SK-N-SH treated with all-trans-retinoic acid at 6 μM for 48 hours (cell line): ENCODE results near the gene MYOCD.

Source experiments
- ATAC-seq: fragments of 200-7000 bp; cut with Tn5 transposase; 3 replicates; pipeline ENCODE4 v1.9.1; 2020; ENCODE audit warnings: mild to moderate bottlenecking, moderate library complexity
- ARNTL ChIP-seq: fragments of 450-650 bp; formaldehyde crosslinking; IDR thresholded peaks from 2 replicates; pipeline ENCODE4 v1.5.0; 2020; ENCODE audit warnings: low read depth, mild to moderate bottlenecking, moderate library complexity, borderline replicate concordance
- BACH2 ChIP-seq: fragments of 250-450 bp; sonication (Bioruptor Pico); IDR thresholded peaks from 2 replicates; pipeline ENCODE4 v1.9.0; 2021; ENCODE audit warnings: mild to moderate bottlenecking, borderline replicate concordance
- CSDC2 ChIP-seq: fragments of 250-450 bp; sonication (Bioruptor Pico); IDR thresholded peaks from 2 replicates; pipeline ENCODE4 v1.5.0; 2020; ENCODE audit warnings: mild to moderate bottlenecking, moderate library complexity
- ESRRG ChIP-seq: fragments of 250-450 bp; sonication (Bioruptor Pico); IDR thresholded peaks from 2 replicates; pipeline ENCODE4 v1.6.1; 2021; ENCODE audit warnings: mild to moderate bottlenecking
- GLIS3 ChIP-seq: fragments of 250-450 bp; sonication (Bioruptor Pico); IDR thresholded peaks from 2 replicates; pipeline ENCODE4 v1.5.0; 2020; ENCODE audit warnings: mild to moderate bottlenecking, moderate library complexity
- ISL1 ChIP-seq: fragments of 250-450 bp; sonication (Bioruptor Pico); IDR thresholded peaks from 2 replicates; pipeline ENCODE4 v2.1.2; 2022; ENCODE audit warnings: mild to moderate bottlenecking, moderate library complexity
- OSR1 ChIP-seq: fragments of 250-450 bp; sonication (Bioruptor Pico); IDR thresholded peaks from 2 replicates; pipeline ENCODE4 v1.8.0; 2022; ENCODE audit warnings: moderate library complexity, mild to moderate bottlenecking, inconsistent platforms
- PATZ1 ChIP-seq: fragments of 250-450 bp; sonication (Bioruptor Pico); IDR thresholded peaks from 2 replicates; pipeline ENCODE4 v1.8.0; 2020; ENCODE audit warnings: mild to moderate bottlenecking, moderate library complexity, borderline replicate concordance
- PPARA ChIP-seq: fragments of 250-450 bp; sonication (Bioruptor Pico); IDR thresholded peaks from 2 replicates; pipeline ENCODE4 v1.5.0; 2020; ENCODE audit warnings: mild to moderate bottlenecking, borderline replicate concordance
- RARB ChIP-seq: fragments of 250-450 bp; sonication (Bioruptor Pico); IDR thresholded peaks from 2 replicates; pipeline ENCODE4 v1.8.0; 2021; ENCODE audit warnings: mild to moderate bottlenecking, moderate library complexity
- SNAI2 ChIP-seq: fragments of 250-450 bp; sonication (Bioruptor Pico); IDR thresholded peaks from 2 replicates; pipeline ENCODE4 v1.5.0; 2020; ENCODE audit warnings: mild to moderate bottlenecking, moderate library complexity
- TCF4 ChIP-seq: fragments of 250-450 bp; sonication (Bioruptor Pico); IDR thresholded peaks from 2 replicates; pipeline ENCODE4 v1.8.0; 2021; ENCODE audit warnings: mild to moderate bottlenecking, moderate library complexity, borderline replicate concordance
- TOX ChIP-seq: fragments of 250-450 bp; sonication (Bioruptor Pico); IDR thresholded peaks from 2 replicates; pipeline ENCODE4 v1.8.0; 2021; ENCODE audit warnings: mild to moderate bottlenecking, moderate library complexity, borderline replicate concordance
- ZC3H10 ChIP-seq: fragments of 250-450 bp; sonication (Bioruptor Pico); IDR thresholded peaks from 2 replicates; pipeline ENCODE4 v1.5.1; 2021; ENCODE audit warnings: mild to moderate bottlenecking, moderate library complexity
- ZFP3 ChIP-seq: fragments of 250-450 bp; sonication (Bioruptor Pico); IDR thresholded peaks from 2 replicates; pipeline ENCODE4 v1.5.0; 2020; ENCODE audit warnings: mild to moderate bottlenecking, moderate library complexity
- ZFP30 ChIP-seq: fragments of 450-650 bp; formaldehyde crosslinking; IDR thresholded peaks from 2 replicates; pipeline ENCODE4 v1.5.0; 2022; ENCODE audit warnings: mild to moderate bottlenecking, moderate library complexity
- ZNF565 ChIP-seq: fragments of 450-650 bp; formaldehyde crosslinking; conservative IDR thresholded peaks from 2 replicates; pipeline ENCODE4 v1.5.0; 2020; ENCODE audit warnings: low read depth, mild to moderate bottlenecking, moderate library complexity
- ZNF70 ChIP-seq: fragments of 450-650 bp; formaldehyde crosslinking; IDR thresholded peaks from 2 replicates; pipeline ENCODE4 v1.5.0; 2020; ENCODE audit warnings: mild to moderate bottlenecking, moderate library complexity
- ZNF8 ChIP-seq: fragments of 450-650 bp; formaldehyde crosslinking; IDR thresholded peaks from 2 replicates; pipeline ENCODE4 v1.5.0; 2020; ENCODE audit warnings: mild to moderate bottlenecking, moderate library complexity
- TF ChIP-seq, protein P1 (sequence below): fragments of 250-450 bp; sonication (Bioruptor Pico); IDR thresholded peaks from 2 replicates; pipeline ENCODE4 v1.5.1; 2020; ENCODE audit warnings: low read depth, mild to moderate bottlenecking, moderate library complexity
- TF ChIP-seq, protein P2 (sequence below): fragments of 250-450 bp; sonication (Bioruptor Pico); IDR thresholded peaks from 2 replicates; pipeline ENCODE4 v1.5.1; 2021; ENCODE audit warnings: mild to moderate bottlenecking, moderate library complexity
- TF ChIP-seq, protein P3 (sequence below): fragments of 250-450 bp; sonication (Bioruptor Pico); IDR thresholded peaks from 2 replicates; pipeline ENCODE4 v1.5.0; 2020; ENCODE audit warnings: mild to moderate bottlenecking, moderate library complexity

MYOCD gene

DNA sequence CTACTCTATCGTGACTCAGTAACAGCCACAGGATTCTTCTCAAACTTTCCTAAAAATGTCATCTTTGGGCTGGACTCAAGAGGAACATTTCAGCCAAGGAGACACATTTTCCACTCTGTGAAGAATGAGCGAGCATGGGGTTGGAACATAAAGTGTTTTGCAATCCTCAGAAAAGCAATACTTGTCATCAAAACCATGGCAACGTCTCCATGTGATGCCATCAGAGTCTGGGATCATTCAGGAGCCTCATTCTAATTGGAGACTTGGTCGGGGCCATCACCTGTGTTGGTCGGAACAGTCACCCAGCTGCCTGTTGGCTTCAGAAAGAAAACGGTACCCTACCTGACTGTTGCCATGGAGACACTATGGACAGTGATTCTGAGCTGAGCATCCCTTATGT lies 25.5 kb downstream of the MYOCD start:
- no peak for TF ChIP-seq BACH2
- TF ChIP-seq ARNTL (CRISPR knock-in tag): no peak
- TF ChIP-seq PPARA: no peak
- TF ChIP-seq, all 23 proteins: peak for 0
- ATAC-seq: no peak

DNA sequence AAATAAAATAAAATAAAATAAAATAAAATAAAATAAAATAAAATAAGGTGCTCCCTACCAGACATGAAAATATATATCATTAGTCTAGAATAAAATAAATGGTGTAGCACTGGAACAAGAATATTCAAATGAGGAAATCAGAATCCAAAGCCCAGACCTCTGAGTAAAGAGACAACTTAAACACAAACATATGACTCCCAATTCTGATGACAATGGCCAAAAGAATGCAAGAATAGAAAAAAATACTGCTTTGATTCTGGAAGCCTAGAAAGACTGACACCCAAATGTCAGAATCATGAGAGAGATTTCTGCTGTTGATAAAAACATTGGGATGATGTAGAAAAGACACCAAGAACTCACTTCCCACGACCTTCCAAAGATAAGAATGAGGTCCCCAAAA lies 27.9 kb downstream of the MYOCD start:
- ATAC-seq: no peak
- TF ChIP-seq ZNF8 (CRISPR knock-in tag) (no peak), ARNTL (CRISPR knock-in tag) (no peak), PATZ1 (CRISPR knock-in tag) (no peak), GLIS3 (CRISPR knock-in tag) (no peak), ISL1 (CRISPR knock-in tag) (no peak), TOX (CRISPR knock-in tag) (no peak), OSR1 (no peak), ZFP30 (CRISPR knock-in tag) (no peak), ZC3H10 (CRISPR knock-in tag) (no peak), RARB (no peak), CSDC2 (CRISPR knock-in tag) (no peak), SNAI2 (CRISPR knock-in tag) (no peak), ZNF565 (no peak)
- TF ChIP-seq, protein P1, sequence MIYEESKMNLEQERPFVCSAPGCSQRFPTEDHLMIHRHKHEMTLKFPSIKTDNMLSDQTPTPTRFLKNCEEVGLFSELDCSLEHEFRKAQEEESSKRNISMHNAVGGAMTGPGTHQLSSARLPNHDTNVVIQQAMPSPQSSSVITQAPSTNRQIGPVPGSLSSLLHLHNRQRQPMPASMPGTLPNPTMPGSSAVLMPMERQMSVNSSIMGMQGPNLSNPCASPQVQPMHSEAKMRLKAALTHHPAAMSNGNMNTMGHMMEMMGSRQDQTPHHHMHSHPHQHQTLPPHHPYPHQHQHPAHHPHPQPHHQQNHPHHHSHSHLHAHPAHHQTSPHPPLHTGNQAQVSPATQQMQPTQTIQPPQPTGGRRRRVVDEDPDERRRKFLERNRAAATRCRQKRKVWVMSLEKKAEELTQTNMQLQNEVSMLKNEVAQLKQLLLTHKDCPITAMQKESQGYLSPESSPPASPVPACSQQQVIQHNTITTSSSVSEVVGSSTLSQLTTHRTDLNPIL (CRISPR knock-in tag): no peak

DNA sequence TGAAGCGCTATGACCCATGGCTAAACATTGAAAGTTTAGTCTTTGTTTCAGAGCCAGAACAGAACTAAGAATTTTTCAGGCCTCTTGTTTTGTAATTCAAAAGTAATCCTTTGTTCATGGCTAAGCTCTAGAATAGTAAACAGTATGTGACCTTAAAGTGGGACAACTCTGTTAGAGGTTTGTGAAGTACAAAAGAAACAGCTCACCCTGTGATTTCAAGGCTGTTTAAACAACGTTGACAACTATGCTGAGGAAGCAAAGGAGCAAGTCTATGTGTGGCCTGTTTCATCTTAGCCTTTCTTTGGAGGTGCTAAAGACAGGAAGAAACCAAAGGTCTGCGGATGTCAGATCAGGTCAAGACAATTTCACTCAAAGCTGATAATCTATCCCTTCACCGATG lies 40.4 kb downstream of the MYOCD start:
- no peak for TF ChIP-seq ZNF565
- no peak for TF ChIP-seq BACH2
- no peak for TF ChIP-seq ZFP30 (CRISPR knock-in tag)
- no peak for TF ChIP-seq ZNF70
- no peak for TF ChIP-seq ZC3H10 (CRISPR knock-in tag)
- no peak for TF ChIP-seq ZFP3
- TF ChIP-seq, protein P2, sequence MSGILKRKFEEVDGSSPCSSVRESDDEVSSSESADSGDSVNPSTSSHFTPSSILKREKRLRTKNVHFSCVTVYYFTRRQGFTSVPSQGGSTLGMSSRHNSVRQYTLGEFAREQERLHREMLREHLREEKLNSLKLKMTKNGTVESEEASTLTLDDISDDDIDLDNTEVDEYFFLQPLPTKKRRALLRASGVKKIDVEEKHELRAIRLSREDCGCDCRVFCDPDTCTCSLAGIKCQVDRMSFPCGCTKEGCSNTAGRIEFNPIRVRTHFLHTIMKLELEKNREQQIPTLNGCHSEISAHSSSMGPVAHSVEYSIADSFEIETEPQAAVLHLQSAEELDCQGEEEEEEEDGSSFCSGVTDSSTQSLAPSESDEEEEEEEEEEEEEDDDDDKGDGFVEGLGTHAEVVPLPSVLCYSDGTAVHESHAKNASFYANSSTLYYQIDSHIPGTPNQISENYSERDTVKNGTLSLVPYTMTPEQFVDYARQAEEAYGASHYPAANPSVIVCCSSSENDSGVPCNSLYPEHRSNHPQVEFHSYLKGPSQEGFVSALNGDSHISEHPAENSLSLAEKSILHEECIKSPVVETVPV (CRISPR knock-in tag): no peak
- TF ChIP-seq TCF4 (CRISPR knock-in tag): no peak
- no peak for TF ChIP-seq ISL1 (CRISPR knock-in tag)
- ATAC-seq: no peak

- ATAC-seq: no peak
Observed at GRCh38 chr17:12709063-12709462, 43.4 kb downstream of the MYOCD start.

DNA sequence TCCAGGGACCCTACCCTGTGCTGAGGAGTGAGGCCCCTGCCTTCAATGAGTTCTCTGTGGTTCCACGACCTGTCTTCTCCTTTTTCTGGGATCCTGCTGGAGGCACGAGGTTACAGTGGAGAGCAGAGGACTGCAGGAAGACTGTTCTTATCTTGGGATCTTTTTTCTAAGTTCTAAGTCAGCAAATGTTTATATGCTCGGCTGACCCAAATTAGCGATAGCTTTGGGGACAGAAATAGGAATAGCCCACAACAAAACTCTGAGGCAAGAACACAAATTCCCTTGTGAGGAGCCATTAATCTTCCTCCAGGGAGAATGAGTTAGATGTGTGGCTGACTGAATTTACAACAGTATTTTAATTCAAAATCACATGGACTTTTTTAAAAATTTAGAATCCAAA lies 46.7 kb downstream of the MYOCD start:
- no peak for TF ChIP-seq CSDC2 (CRISPR knock-in tag)
- no peak for TF ChIP-seq TCF4 (CRISPR knock-in tag)
- TF ChIP-seq ESRRG (CRISPR knock-in tag): no peak
- no peak for TF ChIP-seq OSR1
- TF ChIP-seq PPARA: no peak
- TF ChIP-seq BACH2: no peak
- TF ChIP-seq ZFP30 (CRISPR knock-in tag): no peak
- no peak for TF ChIP-seq ZFP3
- TF ChIP-seq, protein P2 (CRISPR knock-in tag): no peak
- TF ChIP-seq ARNTL (CRISPR knock-in tag): no peak
- TF ChIP-seq, protein P3, sequence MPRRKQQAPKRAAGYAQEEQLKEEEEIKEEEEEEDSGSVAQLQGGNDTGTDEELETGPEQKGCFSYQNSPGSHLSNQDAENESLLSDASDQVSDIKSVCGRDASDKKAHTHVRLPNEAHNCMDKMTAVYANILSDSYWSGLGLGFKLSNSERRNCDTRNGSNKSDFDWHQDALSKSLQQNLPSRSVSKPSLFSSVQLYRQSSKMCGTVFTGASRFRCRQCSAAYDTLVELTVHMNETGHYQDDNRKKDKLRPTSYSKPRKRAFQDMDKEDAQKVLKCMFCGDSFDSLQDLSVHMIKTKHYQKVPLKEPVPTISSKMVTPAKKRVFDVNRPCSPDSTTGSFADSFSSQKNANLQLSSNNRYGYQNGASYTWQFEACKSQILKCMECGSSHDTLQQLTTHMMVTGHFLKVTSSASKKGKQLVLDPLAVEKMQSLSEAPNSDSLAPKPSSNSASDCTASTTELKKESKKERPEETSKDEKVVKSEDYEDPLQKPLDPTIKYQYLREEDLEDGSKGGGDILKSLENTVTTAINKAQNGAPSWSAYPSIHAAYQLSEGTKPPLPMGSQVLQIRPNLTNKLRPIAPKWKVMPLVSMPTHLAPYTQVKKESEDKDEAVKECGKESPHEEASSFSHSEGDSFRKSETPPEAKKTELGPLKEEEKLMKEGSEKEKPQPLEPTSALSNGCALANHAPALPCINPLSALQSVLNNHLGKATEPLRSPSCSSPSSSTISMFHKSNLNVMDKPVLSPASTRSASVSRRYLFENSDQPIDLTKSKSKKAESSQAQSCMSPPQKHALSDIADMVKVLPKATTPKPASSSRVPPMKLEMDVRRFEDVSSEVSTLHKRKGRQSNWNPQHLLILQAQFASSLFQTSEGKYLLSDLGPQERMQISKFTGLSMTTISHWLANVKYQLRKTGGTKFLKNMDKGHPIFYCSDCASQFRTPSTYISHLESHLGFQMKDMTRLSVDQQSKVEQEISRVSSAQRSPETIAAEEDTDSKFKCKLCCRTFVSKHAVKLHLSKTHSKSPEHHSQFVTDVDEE (CRISPR knock-in tag): no peak
- no peak for ATAC-seq

More at GRCh38 chr17:12709063-12709462, 43.4 kb downstream of the MYOCD start:
- TF ChIP-seq ISL1 (CRISPR knock-in tag): no peak
- TF ChIP-seq ZNF70: no peak
